NCI-H1694 (cell line): ENCODE data around the gene NTPCR.
A peak's percentile ranks its signal among the peaks of the same experiment; 100 is the strongest.
"Not testable (repeated sequence)": the region's sequence is repeated elsewhere in the genome, so short reads cannot be mapped to it uniquely, and the experiment has no call there.

Source experiments
- DNase-seq: peaks from one replicate; lab custom pipeline; 2025; lab: John Stamatoyannopoulos, UW

NTPCR gene

DNA sequence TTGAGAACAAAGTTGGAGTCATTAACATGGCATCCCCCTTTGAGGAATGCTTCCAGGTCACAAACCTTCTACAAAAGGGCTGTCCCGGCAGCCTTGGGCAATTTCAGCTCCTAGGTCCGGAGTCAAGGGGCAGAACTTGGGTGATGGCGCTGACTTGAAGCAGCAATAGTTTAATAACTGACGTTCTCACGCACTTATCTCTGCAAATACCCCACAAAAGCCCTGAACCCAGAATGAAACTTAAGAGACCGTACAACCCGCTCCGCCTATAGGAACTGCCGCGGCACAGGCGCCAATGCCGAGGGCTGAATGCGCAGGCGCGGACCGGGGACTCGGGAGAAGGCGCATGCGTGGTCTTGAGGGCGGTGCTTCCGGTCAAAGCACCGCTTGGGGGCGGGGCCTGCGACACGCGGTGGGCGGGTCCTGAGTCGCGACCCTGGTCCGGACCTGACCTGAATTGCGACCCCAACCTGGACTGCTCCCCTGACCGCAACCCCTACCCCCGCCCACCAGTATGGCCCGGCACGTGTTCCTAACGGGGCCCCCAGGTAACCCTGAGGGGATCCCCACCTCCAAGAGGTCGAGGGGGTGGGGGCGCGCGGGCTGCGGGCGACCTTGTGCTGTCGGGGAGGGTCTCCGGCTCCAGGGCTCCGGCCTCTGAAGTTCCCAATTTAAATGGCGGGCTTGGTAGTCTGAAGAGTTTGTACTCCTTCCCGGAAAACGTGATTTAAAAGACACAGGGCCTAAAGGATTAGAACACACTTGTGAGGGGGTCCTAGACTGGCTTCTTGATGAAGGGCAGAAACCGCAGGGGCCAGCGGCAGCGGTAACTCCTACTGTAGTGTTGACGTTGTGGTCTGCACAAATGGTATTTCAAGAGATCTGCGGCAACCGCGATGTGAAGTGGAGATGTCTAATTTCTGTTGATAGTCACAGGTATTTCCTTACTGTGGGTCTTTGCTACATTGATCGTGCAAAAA lies at the start of gene NTPCR:
NTPCR (plus strand) TSS at position 415 of the 980 bp plus-strand sequence; CDS start at position 515, 100 bp downstream.
- peak; percentile 89 for DNase-seq

- DNase-seq: no peak
These were observed 49.6 kb upstream of the NTPCR start for GRCh38 chr1:232900818-232901217.

DNA sequence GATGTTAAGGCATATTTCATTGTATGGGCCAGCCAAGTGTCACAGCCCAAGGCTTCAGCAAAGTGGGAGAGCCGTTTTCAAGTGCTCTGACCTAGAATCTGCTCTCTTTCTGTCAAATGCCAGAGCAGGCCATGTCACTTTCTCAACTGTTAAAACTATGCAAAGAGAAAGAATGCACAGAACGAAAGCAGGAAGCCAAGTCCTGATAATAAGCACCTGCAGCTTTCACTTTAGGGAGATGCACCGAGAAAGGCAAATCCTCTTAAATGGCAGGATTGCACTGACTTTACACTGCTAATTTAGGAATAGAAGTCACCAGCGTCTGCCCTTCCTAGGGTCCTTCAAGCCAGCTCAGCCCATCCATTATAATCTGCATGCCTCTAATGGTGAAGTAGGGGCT lies 49.2 kb upstream of the NTPCR start:
- no peak for DNase-seq

- DNase-seq: no peak
These were observed 47.5 kb upstream of the NTPCR start for GRCh38 chr1:232902774-232903350.

GRCh38 chr1:232904131-232904530 lies 46.3 kb upstream of the NTPCR start:
- no peak for DNase-seq

GRCh38 chr1:232904566-232904965 lies 45.8 kb upstream of the NTPCR start:
- DNase-seq: no peak

DNA sequence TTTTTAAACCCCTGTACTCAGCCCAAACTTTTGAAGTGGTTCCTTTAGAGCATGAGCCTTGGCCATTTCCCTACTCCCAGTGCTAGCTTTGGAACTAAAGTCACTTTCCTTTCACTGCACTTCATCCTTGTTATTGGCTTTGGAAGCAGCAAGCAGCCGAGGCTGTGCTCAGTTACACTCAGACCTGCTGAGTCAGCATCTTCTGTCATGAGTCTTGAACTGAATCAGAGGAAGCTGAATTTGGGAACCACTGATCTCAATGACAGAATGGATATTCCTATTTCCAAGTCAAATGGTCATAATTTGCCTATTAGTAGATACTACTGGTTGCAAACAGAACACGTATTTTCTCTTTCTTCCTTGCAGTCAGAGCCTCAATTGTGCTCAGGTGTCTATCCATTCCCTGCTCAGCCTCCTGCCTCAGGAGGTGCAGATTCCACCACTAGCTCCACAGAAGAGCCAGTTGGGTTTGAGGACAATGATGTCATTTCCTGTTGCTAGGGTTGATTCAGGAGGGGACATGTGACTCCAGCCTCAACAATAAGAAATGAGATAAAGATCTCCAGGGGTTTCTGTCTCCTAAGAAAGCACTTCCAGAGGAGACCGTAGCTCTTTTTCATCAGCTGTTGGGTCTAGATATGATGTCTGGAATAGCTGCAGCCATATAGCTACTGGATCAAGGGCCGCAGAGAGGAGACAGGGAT lies 44.9 kb upstream of the NTPCR start:
- DNase-seq: no peak

GRCh38 chr1:232906441-232906840 lies 44.0 kb upstream of the NTPCR start:
- no peak for DNase-seq

- DNase-seq: no peak
These were observed 41.6 kb upstream of the NTPCR start for GRCh38 chr1:232908831-232909230.

GRCh38 chr1:232909752-232910151 lies 40.7 kb upstream of the NTPCR start:
- no peak for DNase-seq

DNA sequence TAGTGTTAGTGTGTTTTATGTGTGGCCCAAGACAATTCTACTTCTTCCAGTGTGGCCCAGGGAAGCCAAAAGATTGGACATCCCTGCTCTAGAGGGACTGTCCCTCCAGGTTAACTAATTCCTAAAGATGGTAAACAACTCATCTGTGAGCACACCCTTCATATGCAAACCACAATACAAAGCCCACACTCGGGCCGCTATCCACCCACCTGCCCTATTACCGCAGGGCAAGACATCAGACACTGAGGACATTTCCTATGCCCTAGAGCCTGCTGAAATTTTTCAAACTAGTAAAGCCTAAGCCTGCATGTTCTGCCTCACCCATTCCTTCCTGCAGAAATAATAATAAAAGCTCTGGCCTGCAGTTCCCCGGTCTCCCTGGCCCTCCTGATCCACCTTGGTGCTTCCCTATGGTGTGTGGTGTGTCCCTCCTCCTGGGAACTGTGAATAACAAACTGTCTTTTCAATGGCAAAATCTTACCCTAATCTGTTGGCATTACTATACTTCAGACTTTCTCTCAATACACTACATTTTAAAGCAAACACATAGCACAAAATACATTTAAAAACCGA lies 39.3 kb upstream of the NTPCR start:
- no peak for DNase-seq

GRCh38 chr1:232912845-232913580 lies 37.4 kb upstream of the NTPCR start:
- no peak for DNase-seq

GRCh38 chr1:232914271-232914670 lies 36.1 kb upstream of the NTPCR start:
- DNase-seq: not testable (repeated sequence)

- no peak for DNase-seq
These were observed 35.2 kb upstream of the NTPCR start for GRCh38 chr1:232915212-232915611.

GRCh38 chr1:232917053-232917452 lies 33.4 kb upstream of the NTPCR start:
- no peak for DNase-seq

DNA sequence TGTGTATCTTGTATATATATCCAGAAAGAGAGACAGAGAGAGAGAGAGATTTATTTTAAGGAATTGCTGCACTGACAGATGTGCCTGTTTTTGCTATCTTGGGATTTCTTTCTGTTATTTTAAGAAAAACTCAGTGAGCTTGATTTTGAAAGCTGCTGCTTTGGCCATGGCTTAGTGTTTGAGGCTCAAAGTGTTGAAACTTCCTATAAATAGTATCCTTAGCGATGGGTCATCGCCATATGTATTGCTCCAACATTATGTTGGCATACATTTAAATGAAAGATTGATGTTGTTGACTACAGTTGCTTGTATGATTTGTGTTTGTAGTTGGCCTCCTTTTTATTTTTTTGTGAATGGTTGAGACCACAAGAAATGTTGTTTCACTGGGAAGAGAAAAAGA lies 29.0 kb upstream of the NTPCR start:
- DNase-seq: no peak

DNA sequence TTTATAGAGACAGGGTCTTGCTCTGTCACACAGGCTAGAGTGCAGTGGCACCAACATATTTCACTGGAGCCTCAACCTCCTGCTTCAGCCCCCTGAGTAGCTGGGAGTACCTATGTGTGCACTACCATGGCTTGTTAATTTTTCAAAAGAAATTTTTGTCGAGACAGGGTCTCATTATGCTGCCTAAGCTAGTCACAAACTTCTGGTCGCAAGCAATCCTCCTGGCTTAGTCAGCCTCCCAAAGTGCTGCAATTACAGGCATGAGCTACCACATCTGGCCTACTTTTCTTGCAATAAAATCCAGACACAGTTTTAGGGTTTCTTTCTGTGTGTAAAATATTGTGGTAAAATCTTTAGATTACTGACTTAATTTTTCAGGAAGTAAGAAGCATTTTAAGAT lies 27.9 kb upstream of the NTPCR start:
- no peak for DNase-seq

- no peak for DNase-seq
These were observed 26.5 kb upstream of the NTPCR start for GRCh38 chr1:232923739-232924386.

GRCh38 chr1:232924874-232925273 lies 25.5 kb upstream of the NTPCR start:
- DNase-seq: no peak

DNA sequence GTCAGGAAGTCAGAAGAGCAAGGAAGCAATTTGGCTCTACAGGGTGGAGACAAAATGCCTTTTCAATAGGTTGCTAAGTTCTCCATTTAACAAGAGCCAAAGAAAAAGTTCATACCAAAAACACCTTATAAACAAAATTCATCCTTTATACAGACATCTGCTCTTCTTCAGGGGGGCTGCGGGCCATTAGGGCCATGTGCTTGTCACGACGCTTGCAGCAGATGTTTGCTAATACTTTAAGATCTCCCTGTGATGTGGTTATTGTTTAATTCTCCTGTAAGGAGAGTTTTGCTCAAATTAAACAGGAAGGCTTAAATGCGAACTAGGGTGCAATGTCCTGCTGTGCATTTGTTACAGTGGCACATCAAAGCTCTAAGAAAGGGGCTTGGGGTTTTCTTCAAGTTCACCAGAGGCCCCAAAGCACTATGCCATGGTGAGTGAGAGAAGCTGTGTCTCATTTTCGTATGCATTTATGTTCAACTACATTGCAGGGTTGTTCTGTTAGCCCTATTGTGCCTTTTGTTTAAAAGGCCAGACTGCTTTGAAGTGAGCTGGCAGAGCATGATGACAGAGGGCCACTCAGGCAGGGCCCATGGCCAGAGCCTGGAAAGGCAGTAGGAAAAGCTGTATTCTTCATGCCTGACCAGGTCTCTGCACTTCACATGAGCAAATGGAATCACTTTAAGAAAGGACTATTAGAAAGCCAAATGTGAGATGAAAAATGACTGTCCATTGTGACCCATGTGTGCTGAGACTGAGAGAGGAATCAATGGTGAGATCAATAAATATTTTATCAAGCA lies 24.8 kb upstream of the NTPCR start:
- DNase-seq: no peak
